Stimulated activated CD8-positive, alpha-beta memory T cell treated with anti-CD3 and anti-CD28 coated beads, Interleukin-7, amount 100 ng/mL, for 24 hours (primary cell): ENCODE measurements around the gene EDDM3A.

Source experiments
- DNase-seq: peaks from one replicate; pipeline ENCODE4 v3.0.0-alpha.2; 2020; ENCODE audit warnings: low read depth

The EDDM3A gene

DNA sequence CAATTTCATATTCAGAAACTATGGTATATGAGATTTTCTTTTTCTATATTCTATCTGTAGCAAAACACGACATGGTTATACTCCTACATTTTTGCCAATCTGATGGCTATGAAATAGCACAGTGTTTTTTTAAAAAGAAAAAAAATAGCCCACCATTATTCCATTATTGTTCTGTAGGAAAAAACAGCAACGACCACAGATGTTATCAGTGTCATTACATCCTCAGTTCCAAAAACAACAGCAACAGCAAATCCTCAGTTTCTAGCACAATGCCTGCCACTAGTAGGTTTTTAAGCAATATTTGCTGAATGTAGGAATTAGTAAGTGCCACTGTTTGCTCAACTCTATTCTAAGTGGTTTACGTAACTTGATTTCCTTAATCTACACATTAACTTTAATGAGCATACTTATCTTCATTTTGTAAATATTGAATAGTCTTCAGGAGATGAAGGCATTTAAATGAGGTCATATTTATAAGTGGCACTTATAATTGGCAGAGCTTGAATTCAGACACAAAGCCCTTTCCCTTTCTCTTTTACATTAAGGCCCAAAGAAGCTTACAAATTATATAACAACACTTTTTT lies 43.6 kb downstream of the EDDM3A start:
- DNase-seq = no peak

GRCh38 chr14:20790464-20791116 lies 44.9 kb downstream of the EDDM3A start:
- DNase-seq = no peak

DNA sequence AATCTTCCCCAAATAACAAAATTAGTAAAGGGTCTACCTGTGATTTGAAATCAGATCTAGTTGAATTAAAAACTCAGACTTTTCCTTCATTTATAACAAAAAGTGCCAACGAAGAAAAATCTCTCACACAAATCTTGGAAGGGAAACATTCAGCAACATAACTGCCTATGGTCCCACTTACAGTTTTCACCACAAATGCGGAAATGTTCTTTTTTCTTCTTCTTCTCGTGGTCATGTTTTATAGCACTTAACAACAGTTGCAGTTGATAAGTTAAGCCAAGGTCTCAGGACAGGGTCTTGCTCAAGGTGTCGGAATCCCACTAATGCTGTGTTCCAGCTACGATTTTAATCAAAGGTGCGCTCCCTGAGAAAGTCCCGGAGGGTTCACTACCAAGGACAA lies 45.5 kb downstream of the EDDM3A start:
- no peak for DNase-seq

DNA sequence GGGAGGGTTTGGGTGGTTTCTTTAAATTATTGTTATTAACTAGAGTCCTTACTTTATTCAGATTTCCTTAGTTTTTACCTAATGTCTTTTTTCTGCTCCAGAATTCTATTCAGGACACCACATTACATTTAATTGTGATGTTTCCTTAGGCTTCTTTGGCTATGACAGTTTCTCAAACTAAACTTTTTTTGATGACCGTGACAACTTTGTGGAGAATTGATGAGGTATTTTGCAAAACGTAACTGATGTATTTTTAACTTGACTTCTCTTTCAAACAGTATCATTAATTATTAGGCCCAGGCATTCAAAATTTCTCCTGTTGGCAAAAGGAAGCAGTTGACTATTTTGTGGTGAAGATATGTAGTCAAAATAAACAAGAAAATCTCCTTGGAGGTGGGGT lies 45.9 kb downstream of the EDDM3A start:
- no peak for DNase-seq

DNA sequence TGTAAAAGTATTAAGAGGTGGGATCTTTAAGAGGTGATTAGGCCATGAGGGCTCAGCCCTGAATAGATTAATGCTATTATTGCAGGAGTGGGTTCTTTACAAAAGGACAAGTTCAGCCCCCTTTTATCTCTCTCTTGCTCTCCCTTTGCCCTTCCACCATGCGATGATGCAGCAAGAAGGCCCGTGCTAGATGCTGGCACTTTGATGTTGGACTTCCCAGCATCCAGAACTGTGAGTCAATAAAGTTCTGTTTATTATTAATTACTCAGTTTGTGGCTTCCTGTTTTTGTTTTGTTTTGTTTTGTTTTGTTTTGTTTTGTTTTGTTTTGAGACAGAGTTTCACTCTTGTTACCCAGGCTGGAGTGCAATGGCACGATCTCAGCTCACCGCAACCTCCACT lies 46.9 kb downstream of the EDDM3A start:
- DNase-seq = no peak

- no peak for DNase-seq
These were observed 49.1 kb downstream of the EDDM3A start for GRCh38 chr14:20794644-20795369.

- DNase-seq = no peak
These were observed 51.5 kb downstream of the EDDM3A start for GRCh38 chr14:20797164-20797563.
